ENCODE results near the gene MYLK3.
A peak's percentile ranks its signal among the peaks of the same experiment; 100 is the strongest.
"Not testable (repeated sequence)": the region's sequence is repeated elsewhere in the genome, so short reads cannot be mapped to it uniquely, and the experiment has no call there.

MYLK3 gene

GRCh38 chr16:46747777-46748651 is at the start of gene MYLK3:
MYLK3 (minus strand) TSS chr16:46748344; CDS start chr16:46748193, 151 bp downstream.
- DNase-seq: no peak

- DNase-seq: no peak
These were observed 49.4 kb upstream of the MYLK3 start for GRCh38 chr16:46797501-46797900.

GRCh38 chr16:46796764-46797269 is 48.7 kb upstream of the MYLK3 start:
- DNase-seq: no peak

GRCh38 chr16:46793841-46794240 is 45.7 kb upstream of the MYLK3 start:
- no peak for DNase-seq

- DNase-seq: no peak
These were observed 42.6 kb upstream of the MYLK3 start for GRCh38 chr16:46790599-46791270.

GRCh38 chr16:46789499-46790414 is 41.6 kb upstream of the MYLK3 start:
- DNase-seq: peak; percentile 68

- no peak for DNase-seq
These were observed 40.8 kb upstream of the MYLK3 start for GRCh38 chr16:46788891-46789474.

- peak; percentile 68 for DNase-seq
These were observed 39.8 kb upstream of the MYLK3 start for GRCh38 chr16:46787909-46788308.

GRCh38 chr16:46785076-46785845 is 37.1 kb upstream of the MYLK3 start:
- no peak for DNase-seq

GRCh38 chr16:46784569-46784968 is 36.4 kb upstream of the MYLK3 start:
- not testable (repeated sequence) for DNase-seq

- no peak for DNase-seq
These were observed 35.7 kb upstream of the MYLK3 start for GRCh38 chr16:46783800-46784199.

- no peak for DNase-seq
These were observed 34.2 kb upstream of the MYLK3 start for GRCh38 chr16:46782320-46782719.

- no peak for DNase-seq
These were observed 29.7 kb upstream of the MYLK3 start for GRCh38 chr16:46777804-46778203.

GRCh38 chr16:46775214-46775613 is 27.1 kb upstream of the MYLK3 start:
- no peak for DNase-seq

GRCh38 chr16:46774743-46775177 is 26.6 kb upstream of the MYLK3 start:
- DNase-seq: peak; percentile 23

GRCh38 chr16:46772463-46772862 is 24.3 kb upstream of the MYLK3 start:
- no peak for DNase-seq

GRCh38 chr16:46768809-46769208 is 20.7 kb upstream of the MYLK3 start:
- DNase-seq: no peak

GRCh38 chr16:46765050-46765449 is 16.9 kb upstream of the MYLK3 start:
- DNase-seq: no peak

GRCh38 chr16:46763147-46763546 is 15.0 kb upstream of the MYLK3 start:
- no peak for DNase-seq

- no peak for DNase-seq
These were observed 14.4 kb upstream of the MYLK3 start for GRCh38 chr16:46762583-46762982.

GRCh38 chr16:46759309-46759708 is 11.2 kb upstream of the MYLK3 start:
- DNase-seq: no peak

Measured in suppressor macrophage treated with lipopolysaccharide for 4 hours (primary cell).